Occipital lobe (tissue), 2 donors: Measurements from ENCODE around the gene PNPLA7. TPM values are rescaled to one million over a fixed set of nuclear protein-coding genes. Genes with fewer than 3 reads are reported as not detected.
"Not testable (repeated sequence)": the region's sequence is repeated elsewhere in the genome, so short reads cannot be mapped to it uniquely, and the experiment has no call there.

Experiments
- DNase-seq: peaks from one replicate; lab custom pipeline; 2025; lab: John Stamatoyannopoulos, UW
- total RNA-seq: library from RNA; depleted of rRNA; stranded (reverse); fragments of >200 nt; gene quantifications from one replicate; pipeline ENCODE4 v1.2.3, GENCODE V29; 2014

Gene PNPLA7
- total RNA-seq, 1 donor from 2014 or later = 0.94 TPM

- DNase-seq = no peak
Observed at GRCh38 chr9:137543237-137543963, 6.8 kb downstream of the PNPLA7 start.

- no peak for DNase-seq
Observed at GRCh38 chr9:137542486-137542885, 7.7 kb downstream of the PNPLA7 start.

- DNase-seq = no peak
Observed at GRCh38 chr9:137540536-137540935, 9.7 kb downstream of the PNPLA7 start.

DNA sequence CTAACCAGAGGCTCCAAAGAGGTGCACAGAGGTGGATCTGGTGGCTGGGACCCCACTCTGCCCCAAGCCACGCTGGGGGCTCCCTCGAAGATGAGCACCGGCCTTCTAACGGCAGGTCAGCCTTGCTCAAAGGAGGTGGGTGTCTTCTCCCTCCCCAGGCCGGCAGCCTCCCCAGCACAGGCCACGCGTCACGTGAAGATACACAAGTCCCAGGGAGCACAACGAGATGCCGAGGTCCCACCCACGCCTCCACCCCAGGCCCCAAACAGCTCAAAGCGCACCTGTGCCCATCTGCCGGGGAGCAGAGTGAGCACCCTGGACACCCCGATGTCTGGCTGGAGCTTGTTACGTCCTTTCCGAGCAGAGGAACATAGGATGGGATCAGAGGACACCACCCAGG is 12.1 kb downstream of the PNPLA7 start:
- DNase-seq = no peak

GRCh38 chr9:137536594-137537131 is 13.5 kb downstream of the PNPLA7 start:
- DNase-seq = not testable (repeated sequence)

GRCh38 chr9:137535120-137535428 is 15.1 kb downstream of the PNPLA7 start:
- DNase-seq = no peak

DNA sequence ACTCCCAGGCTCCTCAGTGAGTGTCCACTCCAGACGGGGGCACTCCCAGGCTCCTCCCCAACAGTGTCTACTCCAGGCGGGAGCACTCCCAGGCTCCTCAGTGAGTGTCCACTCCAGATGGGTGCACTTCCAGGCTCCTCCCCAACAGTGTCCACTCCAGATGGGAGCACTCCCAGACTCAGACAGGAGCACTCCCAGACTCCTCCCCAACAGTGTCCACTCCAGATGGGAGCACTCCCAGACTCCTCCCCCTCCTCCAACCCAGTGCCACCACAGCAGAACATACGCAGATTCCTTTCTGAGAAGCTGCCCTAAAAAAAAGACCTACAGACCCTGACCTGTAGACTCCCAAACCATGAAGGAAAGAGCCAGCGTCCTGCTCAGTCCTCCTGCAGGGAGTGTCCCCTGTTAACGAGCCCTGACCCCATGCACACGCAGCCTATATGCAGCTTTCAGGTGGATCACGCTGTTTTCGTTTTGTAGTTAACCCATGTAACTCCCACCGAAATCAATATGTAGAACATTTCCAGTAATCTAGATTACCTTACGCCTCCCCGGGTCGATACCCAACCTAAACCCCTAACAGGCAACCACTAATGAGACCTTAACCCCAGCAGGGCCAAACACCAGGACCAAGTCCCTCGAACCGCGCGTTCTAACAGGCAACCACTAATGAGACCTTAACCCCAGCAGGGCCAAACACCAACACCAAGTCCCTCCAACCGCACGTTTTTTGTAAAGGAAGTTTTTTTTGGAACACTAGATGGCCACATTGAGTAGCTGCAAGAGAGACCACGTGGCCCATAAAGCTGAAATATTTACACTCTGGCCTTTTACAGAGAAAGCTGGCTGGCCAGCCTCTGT is 15.7 kb downstream of the PNPLA7 start:
- DNase-seq = no peak

DNA sequence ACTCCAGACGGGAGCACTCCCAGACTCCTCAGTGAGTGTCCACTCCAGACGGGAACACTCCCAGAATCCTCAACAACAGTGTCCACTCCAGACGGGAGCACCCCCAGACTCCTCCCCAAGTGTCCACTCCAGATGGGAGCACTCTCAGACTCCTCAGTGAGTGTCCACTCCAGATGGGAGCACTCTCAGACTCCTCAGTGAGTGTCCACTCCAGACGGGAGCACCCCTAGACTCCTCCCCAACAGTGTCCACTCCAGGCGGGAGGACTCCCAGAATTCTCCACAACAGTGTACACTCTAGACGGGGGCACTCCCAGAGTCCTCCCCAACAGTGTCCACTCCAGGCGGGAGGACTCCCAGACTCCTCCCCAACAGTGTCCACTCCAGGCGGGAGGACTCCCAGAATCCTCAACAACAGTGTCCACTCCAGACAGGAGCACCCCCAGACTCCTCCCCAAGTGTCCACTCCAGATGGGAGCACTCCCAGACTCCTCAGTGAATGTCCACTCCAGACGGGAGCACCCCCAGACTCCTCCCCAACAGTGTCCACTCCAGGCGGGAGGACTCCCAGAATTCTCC is 17.2 kb downstream of the PNPLA7 start:
- DNase-seq = not testable (repeated sequence)

GRCh38 chr9:137531099-137531765 is 19.0 kb downstream of the PNPLA7 start:
- DNase-seq = no peak

DNA sequence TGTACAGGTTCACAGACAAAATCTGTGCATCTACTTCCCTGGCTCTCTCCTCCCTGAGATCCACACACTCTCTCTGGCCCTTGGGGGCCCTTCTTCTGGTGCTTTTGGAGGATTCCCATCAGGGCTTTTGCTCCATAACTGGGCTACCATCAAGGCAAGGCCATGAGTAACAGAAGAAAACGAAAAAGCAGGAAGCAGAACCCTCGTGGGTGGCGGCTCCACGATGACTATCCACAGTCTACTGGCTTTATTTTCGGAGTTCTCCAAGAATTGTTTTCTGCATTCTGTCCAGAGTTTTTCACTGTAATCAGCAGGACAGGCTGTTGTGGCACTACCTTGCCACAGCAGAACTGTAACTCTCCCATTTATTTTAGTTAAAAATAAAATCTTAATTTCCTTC is 19.9 kb downstream of the PNPLA7 start:
- DNase-seq = no peak

- no peak for DNase-seq
Observed at GRCh38 chr9:137524981-137525317, 25.3 kb downstream of the PNPLA7 start.

DNA sequence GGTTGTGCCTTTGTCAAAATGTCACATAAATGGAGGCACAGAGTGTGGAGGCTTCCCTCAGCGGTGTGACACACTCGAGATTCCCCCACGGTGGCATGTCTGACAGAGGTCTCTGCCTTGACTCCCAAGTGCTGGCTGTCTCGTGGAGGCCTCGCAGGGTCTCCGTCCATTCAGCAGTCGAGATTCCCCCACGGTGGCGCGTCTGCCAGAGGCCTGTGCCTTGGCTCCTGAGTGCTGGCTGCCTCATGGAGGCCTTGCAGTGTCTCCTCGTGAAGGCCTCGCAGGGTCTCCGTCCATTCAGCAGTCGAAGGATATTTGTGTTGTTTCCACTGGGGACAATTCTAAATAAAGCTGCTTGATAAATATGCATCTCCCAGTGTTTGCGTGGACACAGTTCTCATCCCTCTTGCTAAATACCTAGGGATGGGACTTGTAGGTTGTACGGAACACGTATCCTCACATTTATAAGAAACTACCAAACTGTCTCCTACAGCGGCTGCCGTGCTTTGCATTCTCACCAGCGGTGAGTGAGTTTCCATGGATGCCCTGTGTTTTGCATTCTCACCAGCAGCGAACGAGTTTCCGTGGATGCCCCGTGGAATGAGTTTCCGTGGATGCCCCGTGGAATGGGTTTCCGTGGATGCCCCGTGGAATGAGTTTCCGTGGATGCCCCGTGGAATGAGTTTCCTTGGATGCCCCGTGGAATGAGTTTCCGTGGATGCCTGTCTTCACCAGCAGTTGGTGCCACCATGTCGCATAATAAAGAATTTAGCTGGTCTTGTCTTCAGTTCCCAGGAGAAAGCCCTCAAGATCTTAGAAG is 25.8 kb downstream of the PNPLA7 start:
- no peak for DNase-seq

DNA sequence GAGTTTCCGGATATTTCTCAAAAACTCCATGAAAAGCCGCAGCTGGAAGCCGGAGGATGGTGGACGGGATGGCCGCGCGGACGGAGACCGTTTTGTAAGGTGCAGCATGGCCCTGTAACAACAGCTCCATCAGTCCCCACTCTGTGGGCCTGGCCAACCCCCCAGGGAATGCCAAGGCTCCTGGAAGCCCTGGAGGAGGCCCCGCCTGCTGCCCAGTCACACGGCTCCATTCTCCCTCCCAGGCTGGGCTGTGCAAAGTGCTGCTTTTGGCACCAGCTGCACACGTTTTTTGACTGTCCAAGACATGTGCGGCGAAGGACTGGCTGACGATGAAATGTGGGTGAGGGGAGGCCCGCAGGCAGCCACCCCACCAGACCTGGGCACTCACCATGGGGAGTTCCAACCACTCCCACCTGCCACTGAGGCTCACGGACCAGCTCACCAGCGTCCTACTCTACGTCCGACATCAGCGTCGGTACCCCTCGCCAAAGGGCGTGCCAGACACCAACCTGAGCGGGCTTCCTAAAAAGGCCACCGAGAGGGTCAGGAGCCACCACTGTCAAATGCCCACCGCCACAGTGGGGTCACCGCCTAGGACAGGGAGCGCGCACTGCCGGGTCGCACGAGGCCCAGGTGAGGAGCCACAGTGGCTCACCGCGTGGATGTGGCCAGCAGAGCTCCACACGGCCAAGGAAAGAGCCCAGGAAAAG is 27.3 kb downstream of the PNPLA7 start:
- no peak for DNase-seq

DNA sequence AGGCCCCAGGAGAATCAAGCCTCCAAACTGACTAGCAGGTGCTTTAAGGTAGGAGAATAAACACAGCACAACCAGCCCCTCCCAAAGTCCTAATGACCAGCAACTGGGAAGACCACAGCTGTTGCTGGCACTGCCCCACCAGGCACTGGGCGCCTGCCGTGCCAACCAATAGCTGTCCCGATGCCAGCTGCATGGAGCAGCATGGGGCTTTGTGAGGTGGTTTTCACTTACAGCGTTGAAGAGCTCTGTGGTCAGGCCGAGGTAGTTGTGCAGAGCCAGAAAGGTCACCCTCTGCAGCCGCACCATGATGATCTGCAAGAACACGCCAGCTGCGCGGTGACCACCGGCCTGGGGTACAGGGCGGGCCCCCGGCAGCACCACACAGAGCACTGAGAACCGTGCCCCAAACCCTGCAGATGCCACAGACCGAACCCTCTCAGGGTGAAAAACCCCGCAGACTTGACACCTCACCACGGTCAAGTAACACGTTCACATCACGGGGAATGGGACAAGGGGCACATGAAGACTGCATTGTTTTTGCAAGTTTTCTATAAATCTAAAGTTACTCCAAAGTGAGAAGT is 28.7 kb downstream of the PNPLA7 start:
- DNase-seq = no peak

DNA sequence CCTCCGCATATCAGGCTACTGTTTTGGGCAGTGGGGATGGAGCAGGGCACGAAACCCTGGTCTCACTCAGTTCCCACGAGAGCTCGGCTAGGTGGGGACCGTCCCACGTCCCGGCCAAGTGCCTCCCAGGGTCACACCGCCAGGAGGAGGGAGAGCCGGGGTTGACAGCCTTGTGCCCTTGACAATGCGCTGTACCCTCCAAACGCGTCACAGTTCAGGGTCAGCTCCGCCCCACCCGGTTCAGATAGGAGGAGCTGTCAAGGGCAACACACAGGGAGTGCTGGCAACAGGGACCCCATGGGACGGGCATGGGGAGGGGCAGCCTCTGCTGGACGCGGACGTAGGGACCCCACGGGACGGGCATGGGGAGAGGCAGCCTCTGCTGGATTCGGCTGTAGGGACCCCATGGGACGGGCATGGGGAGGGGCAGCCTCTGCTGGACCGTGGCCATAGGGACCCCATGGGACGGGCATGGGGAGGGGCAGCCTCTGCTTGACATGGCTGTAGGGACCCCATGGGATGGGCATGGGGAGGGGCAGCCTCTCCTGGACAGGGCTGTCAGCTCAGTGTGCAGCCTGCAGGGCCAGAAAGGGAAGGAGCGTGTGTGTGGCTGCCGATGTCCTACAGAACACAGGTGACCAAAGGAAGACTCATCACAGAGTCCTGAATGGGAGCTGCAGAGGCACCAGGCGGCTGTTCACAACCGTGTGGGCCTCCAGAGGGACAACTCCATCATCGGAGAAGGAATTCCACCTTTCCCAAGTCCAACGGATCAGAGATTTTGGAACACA is 29.4 kb downstream of the PNPLA7 start:
- no peak for DNase-seq

GRCh38 chr9:137519553-137519952 is 30.6 kb downstream of the PNPLA7 start:
- no peak for DNase-seq

DNA sequence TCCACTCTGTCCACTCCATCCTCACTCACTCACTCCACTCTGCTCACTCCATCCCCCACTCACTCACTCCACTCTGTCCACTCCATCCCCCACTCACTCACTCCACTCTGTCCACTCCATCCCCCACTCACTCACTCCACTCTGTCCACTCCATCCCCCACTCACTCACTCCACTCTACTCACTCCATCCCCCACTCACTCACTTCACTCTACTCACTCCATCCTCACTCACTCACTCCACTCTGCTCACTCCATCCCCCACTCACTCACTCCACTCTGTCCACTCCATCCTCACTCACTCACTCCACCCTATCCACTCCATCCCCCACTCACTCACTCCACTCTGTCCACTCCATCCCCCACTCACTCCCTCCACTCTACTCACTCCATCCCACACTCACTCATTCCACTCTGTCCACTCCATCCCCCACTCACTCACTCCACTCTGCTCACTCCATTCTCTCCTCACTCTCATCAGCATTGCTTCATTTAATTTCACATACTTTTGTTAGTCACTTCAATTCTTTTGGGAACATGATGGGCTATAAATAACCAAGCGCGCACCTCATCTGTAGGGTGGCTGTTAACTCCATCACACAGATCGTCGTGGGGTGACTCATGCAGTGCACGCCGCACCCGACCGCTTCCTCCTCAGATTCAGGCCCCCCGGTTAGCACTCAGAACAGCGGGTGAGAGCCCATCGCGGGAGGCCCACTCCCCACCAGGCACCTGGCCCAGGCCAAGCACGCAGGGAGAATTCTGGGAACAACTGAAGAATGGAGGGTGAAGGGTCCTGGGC is 31.3 kb downstream of the PNPLA7 start:
- DNase-seq = not testable (repeated sequence)
